Right cardiac atrium (tissue), 5 donors: Measurements from ENCODE around the gene CHL1. TPM values are rescaled to one million over a fixed set of nuclear protein-coding genes. Genes with fewer than 3 reads are reported as not detected.
A peak's percentile ranks its signal among the peaks of the same experiment; 100 is the strongest.

Source experiments
- ATAC-seq, 2 donors: fragments of 200-7000 bp; cut with Tn5 transposase; one replicate each; pipeline versions ENCODE4 v1.8.0 to v1.9.1; 2020; ENCODE audit warnings: moderate library complexity in 2 of 2, mild to moderate bottlenecking in 1 of 2
- DNase-seq, 3 donors: peaks; one replicate each; pipeline ENCODE4 v3.0.0-alpha.2; 2020
- H3K27ac ChIP-seq: one replicate; pipeline ENCODE4 v1.5.1; 2013; ENCODE audit warnings: mild to moderate bottlenecking, low read length, control low read depth, moderate library complexity
- H3K27me3 ChIP-seq: one replicate; pipeline ENCODE4 v1.6.1; 2013; ENCODE audit not compliant: control insufficient read depth, insufficient read depth
- H3K4me1 ChIP-seq: one replicate; pipeline ENCODE4 v1.6.1; 2013; ENCODE audit warnings: low read length; ENCODE audit not compliant: control insufficient read depth, insufficient read depth
- H3K4me3 ChIP-seq: one replicate; pipeline ENCODE4 v1.5.1; 2013; ENCODE audit warnings: low read length, control low read depth
- H3K9me3 ChIP-seq: one replicate; pipeline ENCODE4 v1.6.1; 2013; ENCODE audit warnings: low read length; ENCODE audit not compliant: control insufficient read depth
- WGBS: extraction: QIAGEN DNeasy Blood & Tissue Kit; methylation state at CpG from one replicate; pipeline ENCODE4 v1.1.7; 2013; 5-methylcytosine and 5-hydroxymethylcytosine counted together
- intact Hi-C, 4 donors: fragments of 100-400 bp; cut with DNase I; formaldehyde crosslinking; loops; one replicate each; pipeline versions ENCODE4 v1.11.0 to v1.14.0; 2022 to 2023
- long read RNA-seq, 4 donors: library from polyadenylated mRNA; unstranded; transcript quantifications; one replicate each; pipeline ENCODE4 v2.0.0, GENCODE V29; 2020 to 2021
- polyA plus RNA-seq: library from polyadenylated mRNA; stranded (reverse); fragments of 200-250 nt; gene quantifications from one replicate; pipeline ENCODE4 v1.2.3, GENCODE V29; 2013
- total RNA-seq, 4 donors: library from RNA; stranded (reverse); fragmentation: NEBNext Ultra II Directional; extraction: Animal tissue kit (Norgen Biotek cat#: 25700); gene quantifications; one replicate each; pipeline ENCODE4 v1.2.1, GENCODE V29; 2021
- donor health status: healthy with polysubstance abuse.
- donor health status: DM: no; HTN: yes; CAD: no.
- donor health status: DM: no; HTN: no; CAD: no.
- donor health status: DM: no; HTN: yes; CAD: no; lungs with severe emphysema.
- donor health status: DM: yes; HTN: yes; CAD: no.

The CHL1 gene
- total RNA-seq: 10 to 100 TPM; 67.9 to 90.2 (median 73.7) TPM
- polyA plus RNA-seq: 14.3 TPM
- long read RNA-seq, donor 1, full-length matches to known transcripts: 4 of 47 reads
- long read RNA-seq, donor 1, partial matches to known transcripts: 13 of 47 reads
- long read RNA-seq, donor 1, other reads (novel, unspliced or antisense): 30 of 47 reads
- long read RNA-seq, donor 2, partial matches to known transcripts: 3 of 14 reads
- long read RNA-seq, donor 2, other reads (novel, unspliced or antisense): 10 of 14 reads
- long read RNA-seq, donor 3, partial matches to known transcripts: 13 of 64 reads
- long read RNA-seq, donor 3, other reads (novel, unspliced or antisense): 49 of 64 reads
- long read RNA-seq, donor 4, full-length matches to known transcripts: 1 of 16 reads
- long read RNA-seq, donor 4, partial matches to known transcripts: 2 of 16 reads
- long read RNA-seq, donor 4, other reads (novel, unspliced or antisense): 13 of 16 reads

- ATAC-seq (peak; percentile 81 to 84), DNase-seq (peak; percentile 34 to 83 (median 74))
- no peaks in the 10 kb centered on the region for H3K27me3 ChIP-seq
- peak within 1 kb of the TSS; percentile 92 for H3K4me3 ChIP-seq
- 2% methylated on average over 63 of the region's 64 CpGs for WGBS
- no peaks in the 10 kb centered on the region for H3K9me3 ChIP-seq
- H3K4me1 ChIP-seq: peaks cover 2% of the 10 kb centered on the region
- peak within 1 kb of the TSS; percentile 10 for H3K27ac ChIP-seq
- intact Hi-C loops: no loop called here
These were observed at the start of gene CHL1 for GRCh38 chr3:196311-197148. TSS of gene CHL1 (plus strand) at chr3:196763. CDS start at chr3:319777, 123,014 bp downstream.

GRCh38 chr3:151614-152189 is 44.9 kb upstream of the CHL1 start:
- Histone ChIP-seq H3K9me3 (no peaks in the 10 kb centered on the region), H3K27me3 (no peaks in the 10 kb centered on the region), H3K4me1 (no peaks in the 10 kb centered on the region), H3K27ac (no peak overlapping the region), H3K4me3 (no peak overlapping the region)
- intact Hi-C loops: no loop called here
- ATAC-seq (no peak), DNase-seq (no peak)
- WGBS: 91% methylated on average over 2 of the region's 2 CpGs

- DNase-seq (no peak), ATAC-seq (no peak)
- intact Hi-C loops: no loop called here
- no peaks in the 10 kb centered on the region for H3K9me3 ChIP-seq
- H3K4me3 ChIP-seq: no peak overlapping the region
- no peaks in the 10 kb centered on the region for H3K27me3 ChIP-seq
- H3K4me1 ChIP-seq: no peaks in the 10 kb centered on the region
- WGBS: 73% methylated on average over 1 of the region's 1 CpG
- H3K27ac ChIP-seq: no peak overlapping the region
These were observed 36.6 kb upstream of the CHL1 start for GRCh38 chr3:159974-160373.

GRCh38 chr3:166071-166470 is 30.5 kb upstream of the CHL1 start:
- H3K27ac ChIP-seq: no peak overlapping the region
- intact Hi-C loops: no loop called here
- DNase-seq (no peak), ATAC-seq (no peak)
- no peaks in the 10 kb centered on the region for H3K4me1 ChIP-seq
- no peak overlapping the region for H3K4me3 ChIP-seq
- H3K27me3 ChIP-seq: no peaks in the 10 kb centered on the region
- H3K9me3 ChIP-seq: no peaks in the 10 kb centered on the region

GRCh38 chr3:166799-167198 is 29.8 kb upstream of the CHL1 start:
- no peaks in the 10 kb centered on the region for H3K27me3 ChIP-seq
- H3K9me3 ChIP-seq: no peaks in the 10 kb centered on the region
- H3K4me3 ChIP-seq: no peak overlapping the region
- ATAC-seq (no peak), DNase-seq (no peak)
- no peaks in the 10 kb centered on the region for H3K4me1 ChIP-seq
- WGBS: 82% methylated on average over 5 of the region's 5 CpGs
- no peak overlapping the region for H3K27ac ChIP-seq
- intact Hi-C loops: no loop called here

- H3K27ac ChIP-seq: no peak overlapping the region
- no peaks in the 10 kb centered on the region for H3K4me1 ChIP-seq
- intact Hi-C loops: no loop called here
- 34% methylated on average over 1 of the region's 1 CpG for WGBS
- H3K9me3 ChIP-seq: no peaks in the 10 kb centered on the region
- H3K4me3 ChIP-seq: no peak overlapping the region
- DNase-seq (no peak), ATAC-seq (no peak)
- H3K27me3 ChIP-seq: no peaks in the 10 kb centered on the region
These were observed 22.7 kb upstream of the CHL1 start for GRCh38 chr3:173886-174285.

- Histone ChIP-seq H3K27me3 (no peaks in the 10 kb centered on the region), H3K4me3 (no peak overlapping the region), H3K4me1 (no peaks in the 10 kb centered on the region), H3K27ac (no peak overlapping the region), H3K9me3 (no peaks in the 10 kb centered on the region)
- no peak for ATAC-seq
- intact Hi-C loops: no loop called here
- no peak for DNase-seq
- 61% methylated on average over 3 of the region's 3 CpGs for WGBS
These were observed 11.6 kb upstream of the CHL1 start for GRCh38 chr3:184976-185375.

GRCh38 chr3:192215-192929 is 4.2 kb upstream of the CHL1 start:
- H3K4me3 ChIP-seq: no peak overlapping the region
- peaks cover 2% of the 10 kb centered on the region for H3K4me1 ChIP-seq
- ATAC-seq (no peak), DNase-seq (no peak)
- 87% methylated on average over 25 of the region's 25 CpGs for WGBS
- intact Hi-C loops: no loop called here
- no peaks in the 10 kb centered on the region for H3K27me3 ChIP-seq
- no peaks in the 10 kb centered on the region for H3K9me3 ChIP-seq
- no peak overlapping the region for H3K27ac ChIP-seq

- Histone ChIP-seq H3K27me3 (no peaks in the 10 kb centered on the region), H3K4me1 (peaks cover 2% of the 10 kb centered on the region), H3K9me3 (no peaks in the 10 kb centered on the region), H3K4me3 (no peak overlapping the region), H3K27ac (no peak overlapping the region)
- intact Hi-C loops: no loop called here
- DNase-seq: no peak
- ATAC-seq: no peak
- 55% methylated on average over 2 of the region's 2 CpGs for WGBS
These were observed 2.6 kb upstream of the CHL1 start for GRCh38 chr3:194001-194400.

- Histone ChIP-seq H3K4me3 (no peak overlapping the region), H3K27me3 (no peaks in the 10 kb centered on the region), H3K4me1 (peaks cover 2% of the 10 kb centered on the region), H3K27ac (no peak overlapping the region), H3K9me3 (no peaks in the 10 kb centered on the region)
- 42% methylated on average over 3 of the region's 3 CpGs for WGBS
- no peak for ATAC-seq
- no peak for DNase-seq
- intact Hi-C loops: no loop called here
These were observed 2.1 kb upstream of the CHL1 start for GRCh38 chr3:194421-194820.
